Astrocyte (in vitro differentiated cells and primary cell): ENCODE data around the gene NUBP1. TPM values are rescaled to one million over a fixed set of nuclear protein-coding genes. Genes with fewer than 3 reads are reported as not detected.

Experiments used
- DNase-seq: peaks from one replicate; pipeline ENCODE4 v3.0.0-alpha.2; 2010; ENCODE audit warnings: low read depth
- FAIRE-seq: peaks from 2 replicates; lab custom pipeline; 2011; peaks lifted over from hg19 to GRCh38; lab: Jason Lieb, UNC
- H2AFZ ChIP-seq: 2 replicates; pipeline ENCODE4 v1.6.0; 2012; ENCODE audit warnings: low read depth, low read length, inconsistent platforms
- H3K27ac ChIP-seq: 2 replicates; pipeline ENCODE4 v1.5.1; 2011; ENCODE audit warnings: low read depth, low read length, inconsistent platforms
- H3K27me3 ChIP-seq: 2 replicates; pipeline ENCODE4 v1.6.0; 2011; ENCODE audit warnings: low read length, inconsistent platforms; ENCODE audit not compliant: insufficient read depth
- H3K36me3 ChIP-seq: 2 replicates; pipeline ENCODE4 v1.5.1; 2011; ENCODE audit warnings: low read length, inconsistent platforms; ENCODE audit not compliant: insufficient read depth
- H3K4me1 ChIP-seq: 2 replicates; pipeline ENCODE4 v1.5.1; 2011; ENCODE audit warnings: low read length, inconsistent platforms; ENCODE audit not compliant: insufficient read depth
- H3K4me2 ChIP-seq: 2 replicates; pipeline ENCODE4 v1.6.0; 2012; ENCODE audit warnings: low read length, inconsistent platforms
- H3K4me3 ChIP-seq: 2 replicates; pipeline ENCODE4 v1.5.1; 2011; ENCODE audit warnings: low read depth, mild to moderate bottlenecking, low read length, inconsistent platforms; ENCODE audit not compliant: insufficient read depth
- H3K79me2 ChIP-seq: 2 replicates; pipeline ENCODE4 v1.6.0; 2012; ENCODE audit warnings: mild to moderate bottlenecking, low read length, inconsistent platforms; ENCODE audit not compliant: insufficient read depth
- H3K9ac ChIP-seq: 2 replicates; pipeline ENCODE4 v1.6.0; 2012; ENCODE audit warnings: mild to moderate bottlenecking, low read length, inconsistent platforms
- H3K9me3 ChIP-seq: 2 replicates; pipeline ENCODE4 v1.5.1; 2012; ENCODE audit warnings: low read depth, mild to moderate bottlenecking, low read length, inconsistent platforms; ENCODE audit not compliant: insufficient read depth
- H4K20me1 ChIP-seq: 2 replicates; pipeline ENCODE4 v1.6.0; 2012; ENCODE audit warnings: low read length, inconsistent platforms; ENCODE audit not compliant: insufficient read depth
- H3K27ac Mint-ChIP-seq: one replicate; pipeline ENCODE4 v1.8.0; 2021; ENCODE audit warnings: mild to moderate bottlenecking, mixed read lengths; ENCODE audit not compliant: unreplicated experiment
- H3K27me3 Mint-ChIP-seq: one replicate; pipeline ENCODE4 v1.8.0; 2021; ENCODE audit warnings: low read depth, mixed read lengths; ENCODE audit not compliant: unreplicated experiment
- H3K36me3 Mint-ChIP-seq: one replicate; pipeline ENCODE4 v1.8.0; 2021; ENCODE audit warnings: low read depth, mixed read lengths; ENCODE audit not compliant: unreplicated experiment
- H3K4me1 Mint-ChIP-seq: one replicate; pipeline ENCODE4 v1.8.0; 2021; ENCODE audit warnings: low read depth, mixed read lengths; ENCODE audit not compliant: unreplicated experiment
- H3K4me3 Mint-ChIP-seq: one replicate; pipeline ENCODE4 v1.8.0; 2021; ENCODE audit warnings: mild to moderate bottlenecking, moderate library complexity, mixed read lengths; ENCODE audit not compliant: unreplicated experiment
- H3K9me3 Mint-ChIP-seq: one replicate; pipeline ENCODE4 v1.8.0; 2021; ENCODE audit warnings: mild to moderate bottlenecking, mixed read lengths; ENCODE audit not compliant: unreplicated experiment
- EZH2 ChIP-seq: IDR thresholded peaks from 2 replicates; pipeline ENCODE4 v1.6.1; 2012; ENCODE audit warnings: mild to moderate bottlenecking, low read length, inconsistent platforms; ENCODE audit not compliant: insufficient read depth
- total RNA-seq: library from RNA; stranded (reverse); gene quantifications from 2 replicates; pipeline ENCODE4 v1.2.1, GENCODE V29; 2021
- TF ChIP-seq, protein P1 (sequence below): IDR thresholded peaks from 2 replicates; pipeline ENCODE4 v1.5.1; 2011; ENCODE audit warnings: low read depth, mild to moderate bottlenecking, inconsistent platforms, low read length, moderate library complexity; ENCODE audit not compliant: insufficient read depth

NUBP1 gene
- total RNA-seq, 1 donor from 2014 or later, result 17.4 TPM

- no peaks in the 10 kb centered on the region for H3K4me1 ChIP-seq
- no peaks in the 10 kb centered on the region for H3K4me1 Mint-ChIP-seq
- no peak overlapping the region for H3K4me3 ChIP-seq
- no peaks in the 10 kb centered on the region for H3K9me3 ChIP-seq
- no peak overlapping the region for H3K27ac ChIP-seq
- H3K36me3 ChIP-seq, result no peaks in the 10 kb centered on the region
- H3K4me2 ChIP-seq, result no peak overlapping the region
- H3K4me3 Mint-ChIP-seq, result no peak overlapping the region
- no peaks in the 10 kb centered on the region for H4K20me1 ChIP-seq
- no peak for FAIRE-seq
- TF ChIP-seq, protein P1, sequence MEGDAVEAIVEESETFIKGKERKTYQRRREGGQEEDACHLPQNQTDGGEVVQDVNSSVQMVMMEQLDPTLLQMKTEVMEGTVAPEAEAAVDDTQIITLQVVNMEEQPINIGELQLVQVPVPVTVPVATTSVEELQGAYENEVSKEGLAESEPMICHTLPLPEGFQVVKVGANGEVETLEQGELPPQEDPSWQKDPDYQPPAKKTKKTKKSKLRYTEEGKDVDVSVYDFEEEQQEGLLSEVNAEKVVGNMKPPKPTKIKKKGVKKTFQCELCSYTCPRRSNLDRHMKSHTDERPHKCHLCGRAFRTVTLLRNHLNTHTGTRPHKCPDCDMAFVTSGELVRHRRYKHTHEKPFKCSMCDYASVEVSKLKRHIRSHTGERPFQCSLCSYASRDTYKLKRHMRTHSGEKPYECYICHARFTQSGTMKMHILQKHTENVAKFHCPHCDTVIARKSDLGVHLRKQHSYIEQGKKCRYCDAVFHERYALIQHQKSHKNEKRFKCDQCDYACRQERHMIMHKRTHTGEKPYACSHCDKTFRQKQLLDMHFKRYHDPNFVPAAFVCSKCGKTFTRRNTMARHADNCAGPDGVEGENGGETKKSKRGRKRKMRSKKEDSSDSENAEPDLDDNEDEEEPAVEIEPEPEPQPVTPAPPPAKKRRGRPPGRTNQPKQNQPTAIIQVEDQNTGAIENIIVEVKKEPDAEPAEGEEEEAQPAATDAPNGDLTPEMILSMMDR, result no peak
- no peak for TF ChIP-seq EZH2
- no peaks in the 10 kb centered on the region for H3K36me3 Mint-ChIP-seq
- no peaks in the 10 kb centered on the region for H3K9me3 Mint-ChIP-seq
- H3K79me2 ChIP-seq, result no peaks in the 10 kb centered on the region
- peaks cover 13% of the 10 kb centered on the region for H3K27me3 Mint-ChIP-seq
- no peak overlapping the region for H2AFZ ChIP-seq
- no peak overlapping the region for H3K27ac Mint-ChIP-seq
- H3K27me3 ChIP-seq, result no peaks in the 10 kb centered on the region
- no peak overlapping the region for H3K9ac ChIP-seq
- no peak for DNase-seq
Measured at GRCh38 chr16:10806698-10807097, 63.1 kb downstream of the NUBP1 start.

- Histone ChIP-seq H4K20me1 (no peaks in the 10 kb centered on the region), H3K9me3 (no peaks in the 10 kb centered on the region), H3K4me3 (no peak overlapping the region), H3K36me3 (no peaks in the 10 kb centered on the region), H3K9ac (no peak overlapping the region), H3K27ac (no peak overlapping the region), H3K4me1 (no peaks in the 10 kb centered on the region), H3K79me2 (no peaks in the 10 kb centered on the region), H3K27me3 (no peaks in the 10 kb centered on the region), H2AFZ (no peak overlapping the region), H3K4me2 (no peak overlapping the region)
- peaks cover 13% of the 10 kb centered on the region for H3K27me3 Mint-ChIP-seq
- H3K4me3 Mint-ChIP-seq, result no peak overlapping the region
- FAIRE-seq (no peak), DNase-seq (no peak)
- TF ChIP-seq, protein P1, result no peak
- no peak for TF ChIP-seq EZH2
- H3K36me3 Mint-ChIP-seq, result no peaks in the 10 kb centered on the region
- H3K27ac Mint-ChIP-seq, result no peak overlapping the region
- H3K4me1 Mint-ChIP-seq, result no peaks in the 10 kb centered on the region
- H3K9me3 Mint-ChIP-seq, result no peaks in the 10 kb centered on the region
Measured at GRCh38 chr16:10808218-10808617, 64.6 kb downstream of the NUBP1 start.

GRCh38 chr16:10808850-10809249 is 65.2 kb downstream of the NUBP1 start:
- no peak for TF ChIP-seq EZH2
- TF ChIP-seq, protein P1, result no peak
- Mint-ChIP-seq H3K36me3 (no peaks in the 10 kb centered on the region), H3K9me3 (no peaks in the 10 kb centered on the region), H3K4me1 (no peaks in the 10 kb centered on the region), H3K4me3 (no peak overlapping the region), H3K27me3 (peaks cover 13% of the 10 kb centered on the region), H3K27ac (no peak overlapping the region)
- H3K36me3 ChIP-seq, result no peaks in the 10 kb centered on the region
- DNase-seq (no peak), FAIRE-seq (no peak)
- H3K4me3 ChIP-seq, result no peak overlapping the region
- H3K79me2 ChIP-seq, result no peaks in the 10 kb centered on the region
- no peaks in the 10 kb centered on the region for H3K27me3 ChIP-seq
- no peaks in the 10 kb centered on the region for H3K9me3 ChIP-seq
- H3K9ac ChIP-seq, result no peak overlapping the region
- no peaks in the 10 kb centered on the region for H3K4me1 ChIP-seq
- H3K4me2 ChIP-seq, result no peak overlapping the region
- no peaks in the 10 kb centered on the region for H4K20me1 ChIP-seq
- H2AFZ ChIP-seq, result no peak overlapping the region
- no peak overlapping the region for H3K27ac ChIP-seq
